Parathyroid adenoma (tissue), 2 donors: ENCODE results near the gene ZSWIM6.

ENCODE experiments used
- H2AFZ ChIP-seq: fragments of 300-600 bp; sonication (generic); one replicate; pipeline ENCODE4 v1.7.0; 2017; ENCODE audit warnings: antibody characterized with exemption, mild to moderate bottlenecking
- H3K27ac ChIP-seq: fragments of 300-600 bp; sonication (generic); one replicate; pipeline ENCODE4 v1.7.0; 2017
- H3K27me3 ChIP-seq: fragments of 300-600 bp; sonication (generic); one replicate; pipeline ENCODE4 v1.7.0; 2017; ENCODE audit warnings: low read length; ENCODE audit not compliant: control insufficient read depth, insufficient read depth
- H3K36me3 ChIP-seq: fragments of 300-600 bp; sonication (generic); one replicate; pipeline ENCODE4 v1.7.0; 2017; ENCODE audit warnings: low read length; ENCODE audit not compliant: control insufficient read depth, insufficient read depth
- H3K4me1 ChIP-seq: fragments of 300-600 bp; sonication (generic); one replicate; pipeline ENCODE4 v1.7.0; 2017; ENCODE audit warnings: control low read depth
- H3K4me2 ChIP-seq: fragments of 300-600 bp; sonication (generic); one replicate; pipeline ENCODE4 v1.7.0; 2017; ENCODE audit warnings: low read length
- H3K4me3 ChIP-seq: fragments of 300-600 bp; sonication (generic); one replicate; pipeline ENCODE4 v1.7.0; 2017; ENCODE audit warnings: low read depth, low read length
- H3K79me2 ChIP-seq: fragments of 300-600 bp; sonication (generic); one replicate; pipeline ENCODE4 v1.7.0; 2017; ENCODE audit warnings: control low read depth
- H3K9ac ChIP-seq: fragments of 300-600 bp; sonication (generic); one replicate; pipeline ENCODE4 v1.7.0; 2017; ENCODE audit warnings: mild to moderate bottlenecking
- H3K9me3 ChIP-seq: fragments of 300-600 bp; sonication (generic); one replicate; pipeline ENCODE4 v1.7.0; 2017; ENCODE audit warnings: low read length; ENCODE audit not compliant: control insufficient read depth
- CTCF ChIP-seq: fragments of 300-600 bp; sonication (generic); IDR thresholded peaks from one replicate; pipeline ENCODE4 v1.7.0; 2017; ENCODE audit warnings: antibody characterized with exemption, mild to moderate bottlenecking
- donor health status: primary hyperparathyroidism.

The ZSWIM6 gene

DNA sequence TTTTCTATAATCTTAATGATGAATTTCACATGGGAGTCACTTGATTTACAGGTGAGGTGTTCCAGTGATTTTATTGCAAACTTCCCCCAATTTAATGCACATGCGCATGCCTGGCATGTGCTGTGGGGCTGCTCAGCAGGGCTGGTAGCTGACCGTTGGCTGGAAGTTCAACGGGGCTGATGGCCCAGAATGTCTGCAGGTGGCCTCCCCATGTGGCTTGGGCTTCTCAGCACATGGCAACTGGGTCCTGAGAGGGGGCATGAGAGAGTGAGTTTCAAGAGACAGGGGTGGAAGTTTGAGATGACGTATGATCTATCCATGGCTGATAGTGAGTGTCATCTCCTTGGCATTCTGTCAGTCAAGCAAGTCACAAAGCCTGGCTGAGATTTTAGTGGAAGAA lies 259.8 kb downstream of the ZSWIM6 start:
- Histone ChIP-seq H3K4me1 (no peaks in the 10 kb centered on the region), H3K9me3 (no peaks in the 10 kb centered on the region), H3K27me3 (no peaks in the 10 kb centered on the region), H3K79me2 (no peaks in the 10 kb centered on the region), H3K36me3 (no peaks in the 10 kb centered on the region), H3K27ac (no peak overlapping the region), H3K9ac (no peak overlapping the region), H2AFZ (no peak overlapping the region), H3K4me3 (no peak overlapping the region), H3K4me2 (no peak overlapping the region)
- no peak for TF ChIP-seq CTCF

- Histone ChIP-seq H2AFZ (no peak overlapping the region), H3K27me3 (no peaks in the 10 kb centered on the region), H3K4me3 (no peak overlapping the region), H3K36me3 (no peaks in the 10 kb centered on the region), H3K79me2 (no peaks in the 10 kb centered on the region), H3K9me3 (no peaks in the 10 kb centered on the region), H3K9ac (no peak overlapping the region), H3K4me2 (no peak overlapping the region), H3K27ac (no peak overlapping the region), H3K4me1 (no peaks in the 10 kb centered on the region)
- TF ChIP-seq CTCF, result no peak
These were observed 263.4 kb downstream of the ZSWIM6 start for GRCh38 chr5:61595426-61595825.
